Esophagus squamous epithelium (tissue), 4 donors: ENCODE measurements around the gene IMMP2L.

Experiments
- POLR2A ChIP-seq, 4 donors: fragments of 450-650 bp; IDR thresholded peaks; one replicate each; pipeline ENCODE4 v1.6.1; 2017; ENCODE audit warnings: antibody characterized with exemption in 4 of 4, mild to moderate bottlenecking in 4 of 4, moderate library complexity in 3 of 4
- TF ChIP-seq, protein P1 (sequence below), 6 experiments: fragments of 450-650 bp in 4 of 6; fragments of 200-600 bp in 2 of 6; sonication (generic) in 2 of 6; IDR thresholded peaks; one replicate each; pipeline ENCODE4 v1.5.1; 2016 to 2019; ENCODE audit warnings: antibody characterized with exemption in 6 of 6, mild to moderate bottlenecking in 4 of 6, moderate library complexity in 4 of 6

DNA sequence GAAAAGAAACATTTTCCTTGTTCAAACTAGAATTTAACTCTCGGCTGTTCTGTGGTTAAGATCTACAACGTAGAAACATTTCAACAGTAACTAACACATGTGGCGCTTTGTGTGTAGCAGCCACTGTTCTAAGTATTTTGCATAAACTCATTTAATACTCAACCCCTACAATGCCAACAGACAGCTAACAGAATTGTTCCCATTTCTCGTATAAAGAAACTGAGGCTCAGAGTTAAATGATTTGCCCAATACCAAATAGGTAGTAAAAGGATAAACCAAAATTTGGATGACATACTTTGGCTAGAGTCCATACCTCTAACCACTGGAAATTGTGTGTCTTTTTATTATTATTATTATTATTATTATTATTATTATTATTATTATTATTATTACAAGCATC lies 543.8 kb downstream of the IMMP2L start:
- TF ChIP-seq, protein P1, sequence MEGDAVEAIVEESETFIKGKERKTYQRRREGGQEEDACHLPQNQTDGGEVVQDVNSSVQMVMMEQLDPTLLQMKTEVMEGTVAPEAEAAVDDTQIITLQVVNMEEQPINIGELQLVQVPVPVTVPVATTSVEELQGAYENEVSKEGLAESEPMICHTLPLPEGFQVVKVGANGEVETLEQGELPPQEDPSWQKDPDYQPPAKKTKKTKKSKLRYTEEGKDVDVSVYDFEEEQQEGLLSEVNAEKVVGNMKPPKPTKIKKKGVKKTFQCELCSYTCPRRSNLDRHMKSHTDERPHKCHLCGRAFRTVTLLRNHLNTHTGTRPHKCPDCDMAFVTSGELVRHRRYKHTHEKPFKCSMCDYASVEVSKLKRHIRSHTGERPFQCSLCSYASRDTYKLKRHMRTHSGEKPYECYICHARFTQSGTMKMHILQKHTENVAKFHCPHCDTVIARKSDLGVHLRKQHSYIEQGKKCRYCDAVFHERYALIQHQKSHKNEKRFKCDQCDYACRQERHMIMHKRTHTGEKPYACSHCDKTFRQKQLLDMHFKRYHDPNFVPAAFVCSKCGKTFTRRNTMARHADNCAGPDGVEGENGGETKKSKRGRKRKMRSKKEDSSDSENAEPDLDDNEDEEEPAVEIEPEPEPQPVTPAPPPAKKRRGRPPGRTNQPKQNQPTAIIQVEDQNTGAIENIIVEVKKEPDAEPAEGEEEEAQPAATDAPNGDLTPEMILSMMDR (IDR thresholded peaks at IDR 0.05): no peak
- no peak for TF ChIP-seq POLR2A (IDR thresholded peaks at IDR 0.05)
